HEK293 (cell line): ENCODE results near the gene ARHGAP24.

Source experiments
- CTCF ChIA-PET: fragments of 350-600 bp; formaldehyde crosslinking; extraction: SDS; loops from one replicate; lab custom pipeline; 2021; ENCODE audit warnings: antibody characterized with exemption; lab: Yijun Ruan, JAX
- POLR2A ChIA-PET: fragments of 300-600 bp; formaldehyde crosslinking; extraction: SDS; loops from one replicate; lab custom pipeline; 2020; ENCODE audit warnings: antibody characterized with exemption, inconsistent platforms; lab: Yijun Ruan, JAX
- H3K27ac ChIP-seq: fragments of 200-500 bp; sonication (Bioruptor generic); 2 replicates; pipeline ENCODE4 v1.5.1; 2014; ENCODE audit warnings: low read depth, low read length, control low read depth, inconsistent platforms; ENCODE audit errors: extremely low read depth
- H3K36me3 ChIP-seq, 2 experiments: fragments of 200-500 bp in 1 of 2; sonication (Bioruptor generic) in 1 of 2; 1 replicate in 1 of 2; 2 replicates in 1 of 2; pipeline ENCODE4 v1.5.1; 2014 to 2017; ENCODE audit warnings: inconsistent platforms in 2 of 2, low read length in 2 of 2; ENCODE audit not compliant: control insufficient read depth in 2 of 2, insufficient read depth in 1 of 2
- H3K4me1 ChIP-seq: fragments of 200-500 bp; sonication (Bioruptor generic); 2 replicates; pipeline ENCODE4 v1.5.1; 2014; ENCODE audit warnings: mild to moderate bottlenecking, low read length, inconsistent platforms; ENCODE audit not compliant: control insufficient read depth, insufficient read depth
- H3K4me3 ChIP-seq: 2 replicates; pipeline ENCODE4 v1.5.1; 2011; ENCODE audit warnings: low read depth, mild to moderate bottlenecking, control low read depth, low read length, moderate library complexity
- H3K9me3 ChIP-seq: fragments of 200-500 bp; sonication (Bioruptor generic); 2 replicates; pipeline ENCODE4 v1.5.1; 2014; ENCODE audit warnings: low read depth, low read length, inconsistent platforms; ENCODE audit not compliant: control insufficient read depth, insufficient read depth
- FEZF1 ChIP-seq: fragments of 450-650 bp; formaldehyde crosslinking; IDR thresholded peaks from 2 replicates; pipeline ENCODE4 v1.5.1; 2016; ENCODE audit warnings: missing biosample characterization, missing genetic modification characterization
- KLF1 ChIP-seq: fragments of 450-650 bp; formaldehyde crosslinking; IDR thresholded peaks from 2 replicates; pipeline ENCODE4 v1.5.1; 2016; ENCODE audit warnings: missing biosample characterization, missing genetic modification characterization
- KLF10 ChIP-seq: fragments of 450-650 bp; IDR thresholded peaks from 2 replicates; pipeline ENCODE4 v1.5.1; 2018; ENCODE audit warnings: missing biosample characterization, mild to moderate bottlenecking, missing genetic modification characterization
- MEIS1 ChIP-seq: sonication (generic); formaldehyde crosslinking; IDR thresholded peaks from 2 replicates; pipeline ENCODE4 v1.8.1; 2022; ENCODE audit warnings: missing genetic modification reagents, mild to moderate bottlenecking, borderline replicate concordance
- TCF7L2 ChIP-seq: IDR thresholded peaks from 2 replicates; pipeline ENCODE4 v1.6.1; 2011; ENCODE audit warnings: low read depth, mild to moderate bottlenecking, inconsistent platforms, low read length, moderate library complexity, borderline replicate concordance
- ZBTB1 ChIP-seq: fragments of 450-650 bp; formaldehyde crosslinking; IDR thresholded peaks from 2 replicates; pipeline ENCODE4 v1.5.1; 2016; ENCODE audit warnings: missing biosample characterization, missing genetic modification characterization
- ZBTB21 ChIP-seq: fragments of 450-650 bp; formaldehyde crosslinking; IDR thresholded peaks from 2 replicates; pipeline ENCODE4 v1.5.1; 2017; ENCODE audit warnings: missing biosample characterization, missing genetic modification characterization
- ZFP41 ChIP-seq: fragments of 450-650 bp; formaldehyde crosslinking; IDR thresholded peaks from 2 replicates; pipeline ENCODE4 v1.5.1; 2016; ENCODE audit warnings: missing biosample characterization, missing genetic modification characterization, borderline replicate concordance
- ZNF132 ChIP-seq: fragments of 450-650 bp; formaldehyde crosslinking; IDR thresholded peaks from 2 replicates; pipeline ENCODE4 v1.5.1; 2017; ENCODE audit warnings: missing biosample characterization, missing genetic modification characterization, borderline replicate concordance
- ZNF157 ChIP-seq: fragments of 450-650 bp; formaldehyde crosslinking; IDR thresholded peaks from 2 replicates; pipeline ENCODE4 v1.5.1; 2016; ENCODE audit warnings: missing biosample characterization, missing genetic modification characterization
- ZNF184 ChIP-seq: fragments of 450-650 bp; IDR thresholded peaks from 2 replicates; pipeline ENCODE4 v1.5.1; 2018; ENCODE audit warnings: missing biosample characterization, mild to moderate bottlenecking, missing genetic modification characterization
- ZNF2 ChIP-seq: fragments of 450-650 bp; formaldehyde crosslinking; IDR thresholded peaks from 2 replicates; pipeline ENCODE4 v1.5.1; 2016; ENCODE audit warnings: missing biosample characterization, missing genetic modification characterization
- ZNF274 ChIP-seq, 2 experiments: fragments of 200-500 bp in 1 of 2; fragments of 450-650 bp in 1 of 2; sonication (Bioruptor generic) in 1 of 2; formaldehyde crosslinking in 1 of 2; IDR thresholded peaks; 2 replicates each; pipeline versions ENCODE4 v1.5.1 to v1.6.1; 2014 to 2016; ENCODE audit warnings: borderline replicate concordance in 1 of 2, inconsistent platforms in 1 of 2, low read length in 1 of 2, missing biosample characterization in 1 of 2, missing genetic modification characterization in 1 of 2
- ZNF302 ChIP-seq: fragments of 450-650 bp; formaldehyde crosslinking; IDR thresholded peaks from 2 replicates; pipeline ENCODE4 v1.5.1; 2016; ENCODE audit warnings: missing biosample characterization, missing genetic modification characterization, low read depth
- ZNF324 ChIP-seq: fragments of 450-650 bp; formaldehyde crosslinking; IDR thresholded peaks from 2 replicates; pipeline ENCODE4 v1.5.1; 2016; ENCODE audit warnings: missing biosample characterization, missing genetic modification characterization
- ZNF366 ChIP-seq: fragments of 450-650 bp; formaldehyde crosslinking; conservative IDR thresholded peaks from 2 replicates; pipeline ENCODE4 v1.5.1; 2016; ENCODE audit warnings: missing biosample characterization, missing genetic modification characterization
- ZNF37A ChIP-seq: fragments of 450-650 bp; IDR thresholded peaks from 2 replicates; pipeline ENCODE4 v1.5.1; 2018; ENCODE audit warnings: missing biosample characterization, missing genetic modification characterization
- ZNF394 ChIP-seq: fragments of 450-650 bp; formaldehyde crosslinking; IDR thresholded peaks from 2 replicates; pipeline ENCODE4 v1.5.1; 2016; ENCODE audit warnings: missing biosample characterization, missing genetic modification characterization, mild to moderate bottlenecking, moderate library complexity, borderline replicate concordance
- ZNF521 ChIP-seq: fragments of 450-650 bp; formaldehyde crosslinking; IDR thresholded peaks from 2 replicates; pipeline ENCODE4 v1.5.1; 2017; ENCODE audit warnings: missing biosample characterization, mild to moderate bottlenecking, missing genetic modification characterization
- TF ChIP-seq, protein P1 (sequence below): fragments of 450-650 bp; formaldehyde crosslinking; IDR thresholded peaks from 2 replicates; pipeline ENCODE4; 2016; ENCODE audit warnings: missing biosample characterization, missing genetic modification characterization
- TF ChIP-seq, protein P2 (sequence below): fragments of 450-650 bp; formaldehyde crosslinking; IDR thresholded peaks from 2 replicates; pipeline ENCODE4 v1.5.1; 2016; ENCODE audit warnings: missing biosample characterization, missing genetic modification characterization, borderline replicate concordance
- TF ChIP-seq, protein P3 (sequence below): fragments of 450-650 bp; formaldehyde crosslinking; IDR thresholded peaks from 2 replicates; pipeline ENCODE4 v1.5.1; 2016; ENCODE audit warnings: missing biosample characterization, missing genetic modification characterization
- TF ChIP-seq, protein P4 (sequence below): fragments of 450-650 bp; IDR thresholded peaks from 2 replicates; pipeline ENCODE4 v1.5.1; 2018; ENCODE audit warnings: missing biosample characterization, missing genetic modification characterization
- TF ChIP-seq, protein P5 (sequence below): sonication (generic); formaldehyde crosslinking; IDR thresholded peaks from 2 replicates; pipeline ENCODE4 v1.8.1; 2022; ENCODE audit warnings: mild to moderate bottlenecking, moderate library complexity, missing genetic modification reagents

Gene ARHGAP24

DNA sequence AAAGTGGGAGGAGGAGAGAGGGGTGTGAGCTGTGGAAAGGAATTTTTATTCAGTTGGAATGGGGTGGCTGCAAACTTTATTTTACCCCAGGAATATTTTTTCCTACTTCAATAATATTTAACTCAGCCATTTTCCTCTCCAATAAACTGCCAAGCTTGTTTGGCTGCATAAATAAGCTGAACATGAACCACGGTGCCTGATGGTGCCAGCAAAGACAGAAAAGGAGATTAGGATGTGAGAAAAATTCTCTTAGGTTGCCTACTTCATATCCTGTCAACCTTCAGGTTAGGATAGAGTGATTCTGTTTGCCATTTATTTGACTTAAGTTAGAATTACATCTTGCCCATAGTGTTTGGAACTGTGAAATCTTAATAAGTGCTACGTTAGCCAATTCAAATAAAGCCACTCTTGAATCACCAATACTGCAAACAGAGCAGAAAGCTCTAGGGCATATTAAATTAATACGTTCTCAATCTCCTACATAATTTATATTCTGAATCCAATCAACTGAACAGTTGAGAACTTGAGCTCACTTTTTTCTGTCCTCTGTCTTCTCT, 195.1 kb downstream of the ARHGAP24 start (continued):
- TF ChIP-seq, protein P1, sequence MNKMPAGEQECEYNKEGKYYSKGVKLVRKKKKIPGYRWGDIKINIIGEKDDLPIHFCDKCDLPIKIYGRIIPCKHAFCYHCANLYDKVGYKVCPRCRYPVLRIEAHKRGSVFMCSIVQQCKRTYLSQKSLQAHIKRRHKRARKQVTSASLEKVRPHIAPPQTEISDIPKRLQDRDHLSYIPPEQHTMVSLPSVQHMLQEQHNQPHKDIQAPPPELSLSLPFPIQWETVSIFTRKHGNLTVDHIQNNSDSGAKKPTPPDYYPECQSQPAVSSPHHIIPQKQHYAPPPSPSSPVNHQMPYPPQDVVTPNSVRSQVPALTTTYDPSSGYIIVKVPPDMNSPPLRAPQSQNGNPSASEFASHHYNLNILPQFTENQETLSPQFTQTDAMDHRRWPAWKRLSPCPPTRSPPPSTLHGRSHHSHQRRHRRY, result no peak

DNA sequence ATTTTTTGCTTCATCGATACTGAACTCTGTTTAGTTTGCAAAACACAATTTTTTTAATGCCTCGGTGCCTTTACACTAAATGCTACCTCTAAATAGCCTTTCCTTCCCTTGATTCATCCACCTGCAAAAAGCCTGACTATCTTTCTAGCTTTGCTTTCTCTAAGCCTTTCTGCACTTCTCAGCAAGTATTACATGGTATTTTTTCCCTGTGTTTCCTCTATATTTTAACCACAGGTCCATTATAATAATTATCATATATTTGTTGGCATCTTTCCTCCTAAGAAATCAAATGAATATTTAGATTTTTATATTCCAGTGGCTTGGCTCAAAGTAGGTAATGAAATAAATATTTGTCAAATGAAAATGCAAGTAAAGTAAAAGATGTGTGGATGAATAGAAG, 196.2 kb downstream of the ARHGAP24 start:
- no peaks in the 10 kb centered on the region for H3K36me3 ChIP-seq
- H3K9me3 ChIP-seq, result no peaks in the 10 kb centered on the region
- POLR2A ChIA-PET, result no interaction called here
- no peak overlapping the region for H3K4me3 ChIP-seq
- TF ChIP-seq ZBTB21 (tag by site-specific recombination) (no peak), ZNF302 (tag by site-specific recombination) (no peak), ZNF394 (tag by site-specific recombination) (no peak), ZNF157 (tag by site-specific recombination) (no peak), ZNF132 (tag by site-specific recombination) (no peak), FEZF1 (no peak), MEIS1 (CRISPR knock-in tag) (no peak), ZNF366 (no peak), ZNF324 (tag by site-specific recombination) (no peak)
- no peaks in the 10 kb centered on the region for H3K4me1 ChIP-seq
- H3K27ac ChIP-seq, result no peak overlapping the region
- CTCF ChIA-PET, result no interaction called here

DNA sequence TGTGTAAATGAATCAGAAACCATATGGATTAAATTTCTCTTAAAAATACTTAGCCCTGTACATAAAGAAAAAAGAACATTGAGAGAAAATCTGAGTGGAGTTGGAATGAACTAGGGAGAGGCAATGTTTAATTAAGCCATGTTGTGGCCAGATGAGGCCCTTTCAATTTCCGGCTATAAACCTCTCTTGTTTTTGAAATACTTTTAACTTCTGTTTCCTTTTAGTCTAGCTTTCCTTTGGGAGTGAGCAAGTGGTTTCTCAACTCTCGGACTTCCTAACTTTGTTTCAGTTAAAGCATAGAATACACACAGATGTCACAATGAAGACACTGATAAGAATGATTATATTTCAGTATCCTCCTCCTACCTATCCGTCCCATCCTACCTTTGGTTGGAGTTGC, 197.2 kb downstream of the ARHGAP24 start:
- no peaks in the 10 kb centered on the region for H3K9me3 ChIP-seq
- POLR2A ChIA-PET, result no interaction called here

DNA sequence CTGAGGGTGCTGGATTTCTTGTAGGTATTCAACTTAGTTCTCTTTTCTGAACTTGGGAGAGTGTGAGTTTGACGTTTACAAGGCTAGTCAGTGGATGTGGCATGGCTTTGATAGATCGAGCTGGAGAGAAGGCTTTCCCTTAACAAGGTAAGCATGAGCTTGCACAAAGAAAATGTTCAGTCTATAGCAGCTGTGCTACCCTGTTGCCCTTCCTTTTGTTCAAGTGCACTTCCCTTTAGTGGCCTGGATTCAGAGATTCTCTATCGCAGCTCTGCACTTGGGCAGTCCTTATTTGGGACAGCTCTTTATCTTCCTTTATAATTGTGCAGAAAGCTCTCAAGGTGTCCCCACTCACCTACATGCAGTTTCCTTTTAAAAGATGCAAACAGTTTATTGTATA, 198.0 kb downstream of the ARHGAP24 start:
- no peaks in the 10 kb centered on the region for H3K36me3 ChIP-seq
- CTCF ChIA-PET, result no interaction called here
- H3K4me3 ChIP-seq, result no peak overlapping the region
- POLR2A ChIA-PET, result no interaction called here
- no peak overlapping the region for H3K27ac ChIP-seq
- H3K9me3 ChIP-seq, result no peaks in the 10 kb centered on the region
- H3K4me1 ChIP-seq, result 0 out of 2 replicates have a peak, but pooled peaks cover 3% of the 10 kb centered on the region
- TF ChIP-seq ZBTB1 (tag by site-specific recombination) (no peak), ZNF157 (tag by site-specific recombination) (no peak), ZNF37A (no peak), ZNF366 (no peak), TCF7L2 (no peak), ZNF2 (tag by site-specific recombination) (no peak), KLF10 (tag by site-specific recombination) (no peak), ZNF274 (IDR thresholded peaks at IDR 0.05; ENCODE audit: low read length) (no peak), ZNF274 (tag by site-specific recombination; IDR thresholded peaks at IDR 0.05; ENCODE audit: borderline replicate concordance) (no peak)
- TF ChIP-seq, protein P2, sequence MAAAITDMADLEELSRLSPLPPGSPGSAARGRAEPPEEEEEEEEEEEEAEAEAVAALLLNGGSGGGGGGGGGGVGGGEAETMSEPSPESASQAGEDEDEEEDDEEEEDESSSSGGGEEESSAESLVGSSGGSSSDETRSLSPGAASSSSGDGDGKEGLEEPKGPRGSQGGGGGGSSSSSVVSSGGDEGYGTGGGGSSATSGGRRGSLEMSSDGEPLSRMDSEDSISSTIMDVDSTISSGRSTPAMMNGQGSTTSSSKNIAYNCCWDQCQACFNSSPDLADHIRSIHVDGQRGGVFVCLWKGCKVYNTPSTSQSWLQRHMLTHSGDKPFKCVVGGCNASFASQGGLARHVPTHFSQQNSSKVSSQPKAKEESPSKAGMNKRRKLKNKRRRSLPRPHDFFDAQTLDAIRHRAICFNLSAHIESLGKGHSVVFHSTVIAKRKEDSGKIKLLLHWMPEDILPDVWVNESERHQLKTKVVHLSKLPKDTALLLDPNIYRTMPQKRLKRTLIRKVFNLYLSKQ (tag by site-specific recombination), result no peak
- TF ChIP-seq, protein P3, sequence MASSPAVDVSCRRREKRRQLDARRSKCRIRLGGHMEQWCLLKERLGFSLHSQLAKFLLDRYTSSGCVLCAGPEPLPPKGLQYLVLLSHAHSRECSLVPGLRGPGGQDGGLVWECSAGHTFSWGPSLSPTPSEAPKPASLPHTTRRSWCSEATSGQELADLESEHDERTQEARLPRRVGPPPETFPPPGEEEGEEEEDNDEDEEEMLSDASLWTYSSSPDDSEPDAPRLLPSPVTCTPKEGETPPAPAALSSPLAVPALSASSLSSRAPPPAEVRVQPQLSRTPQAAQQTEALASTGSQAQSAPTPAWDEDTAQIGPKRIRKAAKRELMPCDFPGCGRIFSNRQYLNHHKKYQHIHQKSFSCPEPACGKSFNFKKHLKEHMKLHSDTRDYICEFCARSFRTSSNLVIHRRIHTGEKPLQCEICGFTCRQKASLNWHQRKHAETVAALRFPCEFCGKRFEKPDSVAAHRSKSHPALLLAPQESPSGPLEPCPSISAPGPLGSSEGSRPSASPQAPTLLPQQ (tag by site-specific recombination), result no peak
- TF ChIP-seq, protein P4, sequence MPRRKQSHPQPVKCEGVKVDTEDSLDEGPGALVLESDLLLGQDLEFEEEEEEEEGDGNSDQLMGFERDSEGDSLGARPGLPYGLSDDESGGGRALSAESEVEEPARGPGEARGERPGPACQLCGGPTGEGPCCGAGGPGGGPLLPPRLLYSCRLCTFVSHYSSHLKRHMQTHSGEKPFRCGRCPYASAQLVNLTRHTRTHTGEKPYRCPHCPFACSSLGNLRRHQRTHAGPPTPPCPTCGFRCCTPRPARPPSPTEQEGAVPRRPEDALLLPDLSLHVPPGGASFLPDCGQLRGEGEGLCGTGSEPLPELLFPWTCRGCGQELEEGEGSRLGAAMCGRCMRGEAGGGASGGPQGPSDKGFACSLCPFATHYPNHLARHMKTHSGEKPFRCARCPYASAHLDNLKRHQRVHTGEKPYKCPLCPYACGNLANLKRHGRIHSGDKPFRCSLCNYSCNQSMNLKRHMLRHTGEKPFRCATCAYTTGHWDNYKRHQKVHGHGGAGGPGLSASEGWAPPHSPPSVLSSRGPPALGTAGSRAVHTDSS (tag by site-specific recombination), result no peak
- TF ChIP-seq, protein P5, sequence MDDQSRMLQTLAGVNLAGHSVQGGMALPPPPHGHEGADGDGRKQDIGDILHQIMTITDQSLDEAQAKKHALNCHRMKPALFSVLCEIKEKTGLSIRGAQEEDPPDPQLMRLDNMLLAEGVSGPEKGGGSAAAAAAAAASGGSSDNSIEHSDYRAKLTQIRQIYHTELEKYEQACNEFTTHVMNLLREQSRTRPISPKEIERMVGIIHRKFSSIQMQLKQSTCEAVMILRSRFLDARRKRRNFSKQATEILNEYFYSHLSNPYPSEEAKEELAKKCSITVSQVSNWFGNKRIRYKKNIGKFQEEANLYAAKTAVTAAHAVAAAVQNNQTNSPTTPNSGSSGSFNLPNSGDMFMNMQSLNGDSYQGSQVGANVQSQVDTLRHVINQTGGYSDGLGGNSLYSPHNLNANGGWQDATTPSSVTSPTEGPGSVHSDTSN, result no peak

More for the DNA sequence above, 197.2 kb downstream of the ARHGAP24 start:
- H3K36me3 ChIP-seq, result no peaks in the 10 kb centered on the region
- CTCF ChIA-PET, result no interaction called here
- no peak overlapping the region for H3K4me3 ChIP-seq
- 0 out of 2 replicates have a peak, but pooled peaks cover 2% of the 10 kb centered on the region for H3K4me1 ChIP-seq
- H3K27ac ChIP-seq, result no peak overlapping the region
- TF ChIP-seq ZNF184 (tag by site-specific recombination) (no peak), ZNF2 (tag by site-specific recombination) (no peak), ZNF521 (tag by site-specific recombination) (no peak), ZFP41 (no peak), KLF1 (tag by site-specific recombination) (no peak)
